Lung microvascular endothelial cell (primary cell): Measurements from ENCODE around the gene PTPRD. TPM values are rescaled to one million over a fixed set of nuclear protein-coding genes. Genes with fewer than 3 reads are reported as not detected.

ENCODE experiments used
- DNase-seq, 2 donors: peaks; one replicate each; pipeline versions ENCODE4 v3.0.0 to v3.0.0-alpha.2; 2010; ENCODE audit warnings: low read depth in 2 of 2
- total RNA-seq: library from RNA; depleted of rRNA; stranded (reverse); fragments of >200 nt; gene quantifications from 2 replicates; pipeline ENCODE4 v1.2.1, GENCODE V29; 2014

The PTPRD gene
- total RNA-seq, 1 donor from 2014 or later: 1.2 TPM

DNA sequence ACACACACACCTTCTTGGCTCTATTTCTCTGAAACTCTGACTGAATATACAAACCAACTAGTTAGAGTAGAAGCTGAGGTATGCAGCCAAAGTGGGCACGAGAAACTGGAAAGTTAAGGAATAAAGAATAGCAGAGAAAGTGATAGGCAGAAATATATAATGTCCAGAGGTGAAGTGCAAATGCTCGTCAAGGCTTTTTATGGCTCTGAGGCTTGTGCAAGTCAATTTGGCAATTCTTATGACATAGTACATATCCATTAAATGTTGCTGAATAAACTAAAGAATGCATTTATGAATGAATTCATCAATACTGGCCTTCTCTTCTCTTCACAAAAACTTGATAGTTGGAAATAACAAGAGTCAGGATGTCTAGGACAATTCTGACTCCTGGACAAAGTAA is 2323.1 kb downstream of the PTPRD start:
- DNase-seq: no peak

DNA sequence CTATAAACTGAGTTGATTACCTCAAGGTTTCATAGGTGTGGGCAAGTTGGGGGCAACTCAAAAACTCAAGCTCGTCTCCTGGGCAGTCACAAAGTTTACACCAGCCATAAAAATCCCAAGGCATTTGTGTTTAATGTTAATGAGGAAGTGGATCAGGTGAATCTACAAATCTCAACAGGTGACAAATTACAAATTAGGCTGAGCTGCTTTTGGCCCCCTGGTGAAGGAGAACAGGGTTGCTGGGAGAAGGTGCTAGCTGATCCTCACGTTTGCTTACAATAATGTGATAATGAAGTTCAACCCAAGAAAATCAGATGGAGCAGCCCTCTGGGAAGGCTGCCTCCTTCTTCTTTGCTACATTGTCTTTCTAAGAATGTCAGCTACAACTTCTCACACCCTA is 2324.8 kb downstream of the PTPRD start:
- no peak for DNase-seq

DNA sequence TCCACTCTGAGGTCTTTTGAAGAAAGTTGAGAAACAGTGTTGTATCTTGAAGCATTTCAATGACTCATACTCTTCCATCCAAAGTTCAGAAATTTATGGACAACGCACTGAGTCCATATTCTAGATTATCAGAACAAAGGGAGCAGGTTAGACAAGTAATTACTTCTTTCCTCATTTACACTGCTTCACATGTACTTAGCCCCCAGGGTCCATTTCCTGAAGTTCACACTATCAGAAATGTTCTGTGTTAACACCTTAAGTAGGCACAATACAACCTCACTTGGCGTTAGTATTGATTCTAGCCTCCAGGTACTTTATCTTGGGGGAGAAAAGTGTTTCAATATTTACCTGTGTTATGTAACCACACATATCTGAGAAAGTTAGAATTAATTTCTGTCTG is 2325.3 kb downstream of the PTPRD start:
- DNase-seq: no peak

DNA sequence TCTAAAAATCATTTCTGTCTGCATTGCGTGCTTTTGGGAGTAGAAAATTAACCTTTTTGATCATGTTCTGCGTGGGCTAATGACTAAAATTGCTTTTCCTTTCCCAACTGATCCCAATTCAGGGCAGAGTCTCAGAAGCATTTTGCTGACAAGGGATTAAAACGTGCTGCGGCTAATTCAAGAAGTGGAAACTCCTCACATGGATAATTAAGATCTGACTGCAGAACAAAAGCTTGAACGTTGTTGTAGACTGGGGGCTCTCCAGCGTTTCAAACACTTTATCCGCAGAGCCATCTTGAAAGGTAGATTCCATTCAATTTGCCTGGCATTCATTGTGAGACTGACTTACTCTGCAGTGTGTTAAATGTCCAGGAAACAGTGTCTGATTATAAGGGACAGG is 2327.9 kb downstream of the PTPRD start:
- no peak for DNase-seq

DNA sequence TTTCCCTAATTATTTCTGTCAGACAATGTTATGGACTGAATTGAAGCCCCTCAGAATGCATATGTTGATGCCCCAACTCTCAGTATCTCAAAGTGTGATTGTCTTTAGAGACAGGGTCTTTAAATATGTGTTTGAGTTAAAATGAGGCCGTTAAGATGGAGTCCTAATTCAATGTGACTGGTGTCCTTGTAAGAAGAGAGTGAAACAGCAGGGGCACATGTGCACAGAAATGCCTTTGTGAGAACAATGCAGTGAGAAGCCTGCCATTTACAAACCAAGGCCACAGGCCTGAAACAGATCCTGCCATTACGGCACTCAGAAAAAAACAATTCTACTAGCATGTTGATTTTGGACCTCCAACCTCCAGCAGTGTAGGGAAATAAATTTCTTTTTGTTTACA is 2330.3 kb downstream of the PTPRD start:
- no peak for DNase-seq

DNA sequence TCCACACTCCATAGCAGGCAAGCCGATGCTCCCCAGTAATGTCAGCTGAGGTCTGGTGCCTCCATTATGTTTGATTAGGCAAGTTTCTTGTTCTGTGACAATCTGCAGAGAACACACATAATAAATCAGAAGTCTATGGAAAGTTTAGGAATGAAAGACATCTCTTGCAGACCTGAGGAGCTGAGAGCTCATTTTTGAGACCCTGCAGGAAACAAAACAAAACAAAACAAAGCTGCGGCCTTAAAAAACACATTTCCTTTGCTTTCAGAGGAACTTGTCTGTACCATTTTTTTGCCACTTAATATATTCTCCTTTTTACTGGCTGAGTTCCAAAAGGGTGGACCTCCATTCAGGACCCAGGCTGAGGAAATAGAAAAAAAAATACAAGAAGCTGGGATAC is 2332.0 kb downstream of the PTPRD start:
- DNase-seq: no peak

DNA sequence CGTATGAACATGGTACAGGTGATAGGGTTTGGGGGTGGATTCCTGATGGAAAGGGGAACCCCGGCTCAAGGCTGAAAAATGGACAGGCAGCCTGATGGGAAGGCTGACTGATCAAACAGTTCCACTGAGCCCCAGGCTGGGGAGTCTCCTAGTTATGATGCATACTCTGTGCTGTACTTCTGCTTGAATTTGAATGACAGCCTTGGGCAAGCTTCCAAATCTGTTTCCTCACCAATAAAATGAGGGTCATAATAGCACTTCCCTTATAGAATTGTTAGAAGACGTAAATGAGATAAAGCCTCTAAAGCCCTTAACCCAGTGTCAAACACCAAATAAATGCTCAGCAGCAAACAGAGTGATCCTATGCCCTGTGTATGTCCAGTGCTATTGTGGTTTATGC is 2334.8 kb downstream of the PTPRD start:
- DNase-seq: no peak

DNA sequence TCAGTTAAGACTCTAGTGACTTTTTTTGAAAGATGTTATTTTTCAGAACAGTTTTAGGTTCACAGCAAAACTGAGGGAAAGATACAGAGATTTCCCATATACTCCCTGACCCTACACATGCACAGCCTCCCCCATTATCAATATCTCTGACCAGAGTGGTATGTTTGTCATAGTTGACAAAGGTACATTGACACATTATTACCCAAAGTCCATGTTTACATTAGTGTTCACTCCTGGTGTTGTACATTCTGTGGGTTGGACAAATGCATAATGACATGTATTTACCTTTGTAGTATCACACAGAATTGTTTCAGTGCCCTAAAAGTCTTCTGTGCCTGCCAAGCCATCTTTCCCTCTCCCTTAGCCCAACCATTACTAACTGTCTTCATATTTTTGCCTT is 2342.6 kb downstream of the PTPRD start:
- DNase-seq: no peak

DNA sequence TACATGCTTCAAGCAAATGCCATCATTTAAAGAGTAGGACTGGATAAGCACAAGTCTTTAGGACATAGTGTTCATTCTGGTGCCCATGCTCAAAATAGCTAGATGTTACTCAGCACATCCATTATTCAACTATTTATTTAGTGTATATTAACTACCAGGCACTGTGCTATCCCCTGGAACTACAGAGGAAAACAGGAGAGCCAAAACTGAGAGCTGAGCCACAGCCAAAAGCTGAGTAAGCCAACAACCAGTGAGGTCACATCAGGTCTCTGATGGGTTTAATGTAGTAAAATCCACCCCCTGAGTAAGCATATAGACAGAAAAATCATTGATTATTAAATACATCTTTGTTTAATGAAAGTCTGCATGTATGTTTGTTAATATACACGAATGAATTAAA is 2343.9 kb downstream of the PTPRD start:
- no peak for DNase-seq

GRCh38 chr9:8268216-8268878 is 2344.5 kb downstream of the PTPRD start:
- DNase-seq: no peak

DNA sequence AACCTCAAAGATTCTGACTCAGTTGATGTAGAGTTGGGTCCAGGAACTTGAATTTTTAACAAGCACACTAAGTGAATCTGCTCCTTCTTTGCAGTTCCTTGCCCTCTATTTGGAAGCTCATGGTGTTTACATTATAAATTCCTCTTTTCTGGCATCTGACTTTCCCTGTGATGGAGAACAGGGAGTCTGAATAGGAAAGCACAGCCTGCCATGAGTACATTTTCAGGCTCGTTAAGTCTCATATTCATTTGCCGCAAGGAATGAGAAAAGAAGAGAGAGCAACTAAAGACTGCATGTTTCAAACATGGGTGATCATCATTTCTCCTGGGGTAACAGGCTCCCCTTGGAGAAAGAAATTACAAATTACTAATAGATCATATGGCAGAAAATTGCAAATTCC is 2345.2 kb downstream of the PTPRD start:
- no peak for DNase-seq

DNA sequence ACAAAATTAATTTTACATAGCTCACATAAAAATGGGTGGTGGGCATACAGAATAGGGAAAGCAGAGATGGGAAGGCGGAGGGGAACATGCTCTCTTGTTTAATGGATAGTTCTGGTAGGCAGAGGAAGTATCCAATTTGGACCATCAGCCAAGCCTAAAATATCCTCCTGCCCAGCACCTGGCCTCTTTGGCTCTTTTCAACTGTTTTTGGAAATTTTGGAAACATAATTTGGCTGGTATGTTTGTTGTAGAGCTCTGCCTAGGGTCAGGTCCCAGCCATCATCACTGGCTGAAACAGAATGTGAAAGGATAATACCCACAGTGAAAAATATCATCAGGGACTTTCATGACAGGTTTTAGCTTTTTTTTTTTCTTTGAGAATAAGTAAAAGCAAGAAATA is 2345.9 kb downstream of the PTPRD start:
- DNase-seq: no peak

- no peak for DNase-seq
These were observed 2347.5 kb downstream of the PTPRD start for GRCh38 chr9:8265281-8265680.
